HEK293T (cell line): Measurements from ENCODE around the gene IMPDH2.

Experiments
- CTCF ChIA-PET: fragments of 350-600 bp; formaldehyde crosslinking; extraction: SDS; loops from one replicate; lab custom pipeline; 2021; ENCODE audit warnings: antibody characterized with exemption, inconsistent platforms; lab: Yijun Ruan, JAX
- POLR2A ChIA-PET: fragments of 350-600 bp; formaldehyde crosslinking; extraction: SDS; loops from one replicate; lab custom pipeline; 2020; ENCODE audit warnings: antibody characterized with exemption, inconsistent platforms; lab: Yijun Ruan, JAX
- DNase-seq: peaks from one replicate; pipeline ENCODE4 v3.0.0; 2012; ENCODE audit warnings: mixed read lengths; ENCODE audit errors: extremely low spot score
- ARNT ChIP-seq: fragments of 450-650 bp; IDR thresholded peaks from 2 replicates; pipeline ENCODE4 v1.6.1; 2017; ENCODE audit warnings: mild to moderate bottlenecking
- BHLHE40 ChIP-seq: fragments of 450-650 bp; IDR thresholded peaks from 2 replicates; pipeline ENCODE4 v1.6.1; 2016; ENCODE audit warnings: mild to moderate bottlenecking, moderate library complexity, borderline replicate concordance
- CTBP1 ChIP-seq: fragments of 450-650 bp; IDR thresholded peaks from 2 replicates; pipeline ENCODE4 v1.6.1; 2016; ENCODE audit warnings: borderline replicate concordance
- ELF4 ChIP-seq: fragments of 450-650 bp; IDR thresholded peaks from 2 replicates; pipeline ENCODE4 v1.6.1; 2017; ENCODE audit warnings: antibody characterized with exemption
- FOXA1 ChIP-seq: fragments of 450-650 bp; IDR thresholded peaks from 2 replicates; pipeline ENCODE4 v1.6.1; 2016; ENCODE audit warnings: mild to moderate bottlenecking
- FOXK2 ChIP-seq: fragments of 450-650 bp; IDR thresholded peaks from 2 replicates; pipeline ENCODE4 v1.6.1; 2016; ENCODE audit warnings: mild to moderate bottlenecking
- FOXM1 ChIP-seq: fragments of 450-650 bp; IDR thresholded peaks from 2 replicates; pipeline ENCODE4 v1.6.1; 2017; ENCODE audit warnings: mild to moderate bottlenecking, borderline replicate concordance
- HDGF ChIP-seq: fragments of 450-650 bp; IDR thresholded peaks from 2 replicates; pipeline ENCODE4 v1.6.1; 2017; ENCODE audit warnings: antibody characterized with exemption, borderline replicate concordance
- L3MBTL2 ChIP-seq: fragments of 450-650 bp; conservative IDR thresholded peaks from 2 replicates; pipeline ENCODE4 v1.6.1; 2016; ENCODE audit warnings: mild to moderate bottlenecking
- LEF1 ChIP-seq: fragments of 450-650 bp; IDR thresholded peaks from 2 replicates; pipeline ENCODE4 v1.6.1; 2017; ENCODE audit warnings: mild to moderate bottlenecking, borderline replicate concordance
- NFRKB ChIP-seq: fragments of 450-650 bp; IDR thresholded peaks from 2 replicates; pipeline ENCODE4 v1.6.1; 2016; ENCODE audit warnings: mild to moderate bottlenecking, moderate library complexity
- PKNOX1 ChIP-seq: fragments of 450-650 bp; IDR thresholded peaks from 2 replicates; pipeline ENCODE4 v1.6.1; 2016
- SP1 ChIP-seq: fragments of 450-650 bp; IDR thresholded peaks from 2 replicates; pipeline ENCODE4 v1.6.1; 2017
- SUZ12 ChIP-seq: fragments of 450-650 bp; IDR thresholded peaks from 2 replicates; pipeline ENCODE4 v1.6.1; 2016; ENCODE audit warnings: mild to moderate bottlenecking
- TARDBP ChIP-seq: fragments of 450-650 bp; IDR thresholded peaks from 2 replicates; pipeline ENCODE4 v1.6.1; 2016
- ZNF384 ChIP-seq: fragments of 450-650 bp; IDR thresholded peaks from 2 replicates; pipeline ENCODE4 v1.6.1; 2016

The IMPDH2 gene

GRCh38 chr3:48989796-48990635, 39.2 kb downstream of the IMPDH2 start, which contains the start of gene P4HTM:
Gene P4HTM, plus strand, starts transcription at chr3:48990241. Its CDS starts 16 bp downstream, at chr3:48990257.
- DNase-seq: no peak
- POLR2A ChIA-PET: interaction anchor here (0.8 to 5.9 kb wide), 14 partner anchors 9 to 131 kb away, joined by 3 to 103 read pairs (median 4); partner anchors contain the start of genes DALRD3, IMPDH2, NDUFAF3 and QRICH1
- TF ChIP-seq L3MBTL2 (no peak), SUZ12 (no peak), SP1 (no peak), HDGF (no peak), BHLHE40 (no peak), CTBP1 (no peak), ELF4 (no peak), FOXA1 (no peak), NFRKB (no peak), FOXK2 (no peak), ARNT (no peak), LEF1 (no peak), ZNF384 (no peak), FOXM1 (no peak), PKNOX1 (no peak), TARDBP (no peak)
- CTCF ChIA-PET: interaction anchor here (1.0 to 1.2 kb wide), 4 partner anchors 17 to 168 kb away, joined by 3 to 4 read pairs (median 4); partner anchors contain the start of gene WDR6

GRCh38 chr3:48989126-48989795, 39.9 kb downstream of the IMPDH2 start:
- TF ChIP-seq TARDBP: no peak
- no peak for TF ChIP-seq L3MBTL2
- TF ChIP-seq FOXA1: no peak
- no peak for TF ChIP-seq ZNF384
- no peak for TF ChIP-seq FOXM1
- TF ChIP-seq SP1: no peak
- no peak for TF ChIP-seq LEF1
- no peak for TF ChIP-seq FOXK2
- no peak for TF ChIP-seq CTBP1
- no peak for TF ChIP-seq BHLHE40
- TF ChIP-seq NFRKB: no peak
- TF ChIP-seq ELF4: no peak
- no peak for TF ChIP-seq HDGF
- no peak for TF ChIP-seq PKNOX1
- ChIA-PET CTCF (interaction anchor here (0.6 to 1.2 kb wide), 4 partner anchors 18 to 169 kb away, joined by 3 to 4 read pairs (median 3); partner anchors contain the start of gene WDR6), POLR2A (interaction anchor here (0.8 to 5.9 kb wide), 13 partner anchors 8 to 132 kb away, joined by 3 to 103 read pairs (median 5); partner anchors contain the start of genes DALRD3, IMPDH2, NDUFAF3 and QRICH1)
- no peak for DNase-seq

GRCh38 chr3:48985831-48986376, 43.3 kb downstream of the IMPDH2 start:
- POLR2A ChIA-PET: interaction anchor here (0.8 to 1.3 kb wide), 5 partner anchors 11 to 44 kb away, joined by 3 to 5 read pairs (median 4); partner anchors contain the start of genes IMPDH2, NDUFAF3 and WDR6
- no peak for DNase-seq
- CTCF ChIA-PET: interaction anchor here (1.2 kb wide), 1 partner anchor 9 kb away, joined by 3 read pairs; no protein-coding TSS in a partner anchor
- TF ChIP-seq ZNF384 (no peak), FOXM1 (no peak), SUZ12 (no peak), SP1 (no peak), HDGF (no peak), FOXA1 (no peak), BHLHE40 (no peak)

- no peak for TF ChIP-seq HDGF
- POLR2A ChIA-PET: interaction anchor here (0.7 to 1.5 kb wide), 4 partner anchors 9 to 197 kb away, joined by 3 to 6 read pairs (median 3); partner anchors contain the start of gene WDR6
- CTCF ChIA-PET: no interaction called here
- DNase-seq: no peak
These were observed 44.5 kb downstream of the IMPDH2 start for GRCh38 chr3:48984663-48985062.

GRCh38 chr3:48983096-48983495, 46.1 kb downstream of the IMPDH2 start:
- DNase-seq: no peak
- POLR2A ChIA-PET: no interaction called here
- TF ChIP-seq L3MBTL2: no peak
- TF ChIP-seq ELF4: no peak
- no peak for TF ChIP-seq FOXK2
- no peak for TF ChIP-seq FOXM1
- no peak for TF ChIP-seq ZNF384
- TF ChIP-seq SP1: no peak
- no peak for TF ChIP-seq BHLHE40
- CTCF ChIA-PET: no interaction called here

GRCh38 chr3:48982686-48983085, 46.5 kb downstream of the IMPDH2 start:
- ChIA-PET POLR2A (no interaction called here), CTCF (no interaction called here)
- TF ChIP-seq CTBP1 (no peak), NFRKB (no peak), ZNF384 (no peak), ARNT (no peak), FOXK2 (no peak), BHLHE40 (no peak), ELF4 (no peak), PKNOX1 (no peak), SP1 (no peak), SUZ12 (no peak), FOXM1 (no peak), LEF1 (no peak), L3MBTL2 (no peak), FOXA1 (no peak), TARDBP (no peak)
- no peak for DNase-seq
